Uterus (tissue), 4 donors: ENCODE results near the gene GTPBP2. TPM values are rescaled to one million over a fixed set of nuclear protein-coding genes. Genes with fewer than 3 reads are reported as not detected.

ENCODE experiments used
- DNase-seq, 2 donors: peaks; one replicate each; pipeline ENCODE4 v3.0.0-alpha.2; 2019 to 2020
- H3K27ac ChIP-seq, 2 donors: fragments of 200-600 bp; sonication (generic); 1 replicate in 1 of 2; 2 replicates in 1 of 2; pipeline ENCODE4 v1.5.1; 2016 to 2018
- H3K27me3 ChIP-seq, 2 donors: fragments of 200-600 bp; sonication (generic); one replicate each; pipeline ENCODE4 v1.5.1; 2018 to 2019; ENCODE audit warnings: control low read depth in 1 of 2
- H3K36me3 ChIP-seq, 2 donors: fragments of 200-600 bp; sonication (generic); one replicate each; pipeline ENCODE4 v1.5.1; 2019; ENCODE audit warnings: control low read depth in 1 of 2
- H3K4me1 ChIP-seq, 2 donors: fragments of 200-600 bp; sonication (generic); one replicate each; pipeline ENCODE4 v1.5.1; 2018 to 2019; ENCODE audit warnings: control low read depth in 1 of 2
- H3K4me3 ChIP-seq, 2 donors: fragments of 200-600 bp; sonication (generic); 1 replicate in 1 of 2; 2 replicates in 1 of 2; pipeline ENCODE4 v1.5.1; 2018 to 2019; ENCODE audit warnings: mild to moderate bottlenecking in 1 of 2
- H3K9me3 ChIP-seq, 2 donors: fragments of 200-600 bp; sonication (generic); one replicate each; pipeline ENCODE4 v1.5.1; 2019; ENCODE audit warnings: control low read depth in 1 of 2
- POLR2A ChIP-seq, 2 donors: fragments of 450-650 bp; IDR thresholded peaks; one replicate each; pipeline ENCODE4 v1.6.1; 2016; ENCODE audit warnings: antibody characterized with exemption in 2 of 2, mild to moderate bottlenecking in 1 of 2, moderate library complexity in 1 of 2
- intact Hi-C: fragments of 100-400 bp; cut with DNase I; formaldehyde crosslinking; loops from one replicate; pipeline ENCODE4 v1.15.1; 2023; ENCODE audit warnings: low total_unique reads
- total RNA-seq, 4 donors: library from RNA; depleted of rRNA in 3 of 4; stranded (reverse); fragments of >200 nt in 3 of 4; gene quantifications; one replicate each; pipeline versions ENCODE4 v1.1.0 to v1.2.4, GENCODE V29; 2014 to 2023
- TF ChIP-seq, protein P1 (sequence below), 4 experiments: fragments of 200-600 bp in 2 of 4; fragments of 450-650 bp in 2 of 4; sonication (generic) in 2 of 4; IDR thresholded peaks; one replicate each; pipeline ENCODE4 v1.5.1; 2016 to 2019; ENCODE audit warnings: antibody characterized with exemption in 4 of 4, mild to moderate bottlenecking in 2 of 4, moderate library complexity in 1 of 4
- donor health status: DM: yes; HTN: yes; CAD: no.

The GTPBP2 gene, protein sequence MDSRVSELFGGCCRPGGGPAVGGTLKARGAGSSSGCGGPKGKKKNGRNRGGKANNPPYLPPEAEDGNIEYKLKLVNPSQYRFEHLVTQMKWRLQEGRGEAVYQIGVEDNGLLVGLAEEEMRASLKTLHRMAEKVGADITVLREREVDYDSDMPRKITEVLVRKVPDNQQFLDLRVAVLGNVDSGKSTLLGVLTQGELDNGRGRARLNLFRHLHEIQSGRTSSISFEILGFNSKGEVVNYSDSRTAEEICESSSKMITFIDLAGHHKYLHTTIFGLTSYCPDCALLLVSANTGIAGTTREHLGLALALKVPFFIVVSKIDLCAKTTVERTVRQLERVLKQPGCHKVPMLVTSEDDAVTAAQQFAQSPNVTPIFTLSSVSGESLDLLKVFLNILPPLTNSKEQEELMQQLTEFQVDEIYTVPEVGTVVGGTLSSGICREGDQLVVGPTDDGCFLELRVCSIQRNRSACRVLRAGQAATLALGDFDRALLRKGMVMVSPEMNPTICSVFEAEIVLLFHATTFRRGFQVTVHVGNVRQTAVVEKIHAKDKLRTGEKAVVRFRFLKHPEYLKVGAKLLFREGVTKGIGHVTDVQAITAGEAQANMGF
- total RNA-seq, result 10 to 100 TPM; 17.9 to 67.6 (median 40.2) TPM

DNA sequence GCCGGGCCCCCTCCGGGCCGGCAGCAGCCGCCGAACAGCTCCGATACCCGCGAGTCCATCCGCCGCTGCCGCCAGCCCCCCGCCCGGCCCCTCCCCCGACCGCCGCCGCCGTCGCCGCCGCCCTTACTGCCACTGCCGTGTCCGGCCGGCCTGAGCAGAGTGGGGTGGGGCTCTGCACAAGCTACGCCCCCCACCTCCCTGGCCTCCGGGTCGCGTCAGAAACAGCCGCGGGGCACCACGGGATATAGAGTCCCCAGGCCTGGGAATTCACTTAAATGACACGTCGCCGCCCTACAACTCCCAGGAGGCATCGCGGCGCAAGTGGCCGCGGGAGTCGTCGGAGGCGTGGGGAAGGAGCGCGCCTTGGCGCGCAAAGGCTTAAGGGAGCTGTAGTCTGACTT is at the start of gene GTPBP2:
TSS of gene GTPBP2 (minus strand) at position 161 of the 401 bp plus-strand sequence. CDS start at position 59, 102 bp downstream.
- H3K9me3 ChIP-seq, result no peaks in the 10 kb centered on the region
- peaks cover 5 to 9% of the 10 kb centered on the region in 2 donors for H3K4me1 ChIP-seq
- intact Hi-C loops, result no loop called here
- no peaks in the 10 kb centered on the region for H3K27me3 ChIP-seq
- TF ChIP-seq POLR2A (IDR thresholded peaks at IDR 0.05), result peak; percentile 54 to 78
- TF ChIP-seq, protein P1, sequence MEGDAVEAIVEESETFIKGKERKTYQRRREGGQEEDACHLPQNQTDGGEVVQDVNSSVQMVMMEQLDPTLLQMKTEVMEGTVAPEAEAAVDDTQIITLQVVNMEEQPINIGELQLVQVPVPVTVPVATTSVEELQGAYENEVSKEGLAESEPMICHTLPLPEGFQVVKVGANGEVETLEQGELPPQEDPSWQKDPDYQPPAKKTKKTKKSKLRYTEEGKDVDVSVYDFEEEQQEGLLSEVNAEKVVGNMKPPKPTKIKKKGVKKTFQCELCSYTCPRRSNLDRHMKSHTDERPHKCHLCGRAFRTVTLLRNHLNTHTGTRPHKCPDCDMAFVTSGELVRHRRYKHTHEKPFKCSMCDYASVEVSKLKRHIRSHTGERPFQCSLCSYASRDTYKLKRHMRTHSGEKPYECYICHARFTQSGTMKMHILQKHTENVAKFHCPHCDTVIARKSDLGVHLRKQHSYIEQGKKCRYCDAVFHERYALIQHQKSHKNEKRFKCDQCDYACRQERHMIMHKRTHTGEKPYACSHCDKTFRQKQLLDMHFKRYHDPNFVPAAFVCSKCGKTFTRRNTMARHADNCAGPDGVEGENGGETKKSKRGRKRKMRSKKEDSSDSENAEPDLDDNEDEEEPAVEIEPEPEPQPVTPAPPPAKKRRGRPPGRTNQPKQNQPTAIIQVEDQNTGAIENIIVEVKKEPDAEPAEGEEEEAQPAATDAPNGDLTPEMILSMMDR (IDR thresholded peaks at IDR 0.05), result peak in 1 of 4 experiments; percentile 17
- H3K27ac ChIP-seq, result peak within 1 kb of the TSS; percentile 95 to 99
- H3K36me3 ChIP-seq, result no peaks in the 10 kb centered on the region
- DNase-seq, result peak; percentile 98 to 99
- peak within 1 kb of the TSS; percentile 96 to 97 for H3K4me3 ChIP-seq

DNA sequence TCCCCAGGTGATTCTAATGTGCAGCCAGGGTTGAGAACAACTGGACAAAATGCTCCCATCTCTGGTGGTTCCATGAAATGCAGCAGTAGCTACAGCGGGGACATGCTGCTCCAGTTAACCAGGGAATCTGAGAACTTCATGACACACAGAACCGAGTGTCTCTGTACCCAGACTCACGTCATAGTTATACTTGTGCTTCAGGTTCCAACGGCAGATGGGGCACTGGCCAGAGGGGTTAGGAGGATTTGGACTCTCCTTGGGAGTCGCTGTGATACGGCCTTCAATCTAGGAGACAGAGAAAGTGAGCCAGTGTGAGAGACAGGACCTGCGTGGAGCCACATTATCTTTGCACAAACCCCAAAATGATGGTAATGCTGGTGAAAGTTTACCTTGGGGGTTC is 49.3 kb upstream of the GTPBP2 start:
- intact Hi-C loops, result no loop called here
- H3K4me1 ChIP-seq, result peaks cover 0 to 4% of the 10 kb centered on the region in 2 donors
- no peak for DNase-seq
- no peak overlapping the region for H3K4me3 ChIP-seq
- no peaks in the 10 kb centered on the region for H3K36me3 ChIP-seq
- H3K9me3 ChIP-seq, result no peaks in the 10 kb centered on the region
- no peak for TF ChIP-seq POLR2A (IDR thresholded peaks at IDR 0.05)
- TF ChIP-seq, protein P1 (IDR thresholded peaks at IDR 0.05), result no peak
- H3K27ac ChIP-seq, result no peak overlapping the region
- H3K27me3 ChIP-seq, result no peaks in the 10 kb centered on the region

DNA sequence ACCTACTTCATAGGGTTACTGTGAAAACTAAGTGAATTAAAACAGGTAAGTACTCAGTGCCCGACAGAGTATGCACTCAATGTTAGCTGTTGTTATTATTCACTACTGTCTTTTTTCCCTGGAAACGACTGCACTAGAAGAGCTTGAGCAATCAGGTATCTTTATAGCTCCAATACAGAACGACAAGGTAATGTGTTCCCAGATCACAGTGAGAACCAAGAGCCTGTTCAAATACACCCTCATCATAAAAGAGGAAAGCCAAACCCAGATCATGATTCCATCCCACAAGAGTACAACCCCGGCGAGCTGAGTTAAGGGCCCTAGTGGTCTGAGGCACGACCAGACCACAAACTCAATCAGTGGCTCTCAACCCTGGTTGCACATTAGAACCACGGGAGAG is 48.7 kb upstream of the GTPBP2 start:
- no peak for DNase-seq
- TF ChIP-seq POLR2A (IDR thresholded peaks at IDR 0.05), result no peak
- TF ChIP-seq, protein P1 (IDR thresholded peaks at IDR 0.05), result no peak
- H3K9me3 ChIP-seq, result no peaks in the 10 kb centered on the region
- peaks cover 0 to 4% of the 10 kb centered on the region in 2 donors for H3K4me1 ChIP-seq
- intact Hi-C loops, result no loop called here
- no peaks in the 10 kb centered on the region for H3K36me3 ChIP-seq
- H3K27ac ChIP-seq, result no peak overlapping the region
- H3K4me3 ChIP-seq, result no peak overlapping the region
- H3K27me3 ChIP-seq, result no peaks in the 10 kb centered on the region

DNA sequence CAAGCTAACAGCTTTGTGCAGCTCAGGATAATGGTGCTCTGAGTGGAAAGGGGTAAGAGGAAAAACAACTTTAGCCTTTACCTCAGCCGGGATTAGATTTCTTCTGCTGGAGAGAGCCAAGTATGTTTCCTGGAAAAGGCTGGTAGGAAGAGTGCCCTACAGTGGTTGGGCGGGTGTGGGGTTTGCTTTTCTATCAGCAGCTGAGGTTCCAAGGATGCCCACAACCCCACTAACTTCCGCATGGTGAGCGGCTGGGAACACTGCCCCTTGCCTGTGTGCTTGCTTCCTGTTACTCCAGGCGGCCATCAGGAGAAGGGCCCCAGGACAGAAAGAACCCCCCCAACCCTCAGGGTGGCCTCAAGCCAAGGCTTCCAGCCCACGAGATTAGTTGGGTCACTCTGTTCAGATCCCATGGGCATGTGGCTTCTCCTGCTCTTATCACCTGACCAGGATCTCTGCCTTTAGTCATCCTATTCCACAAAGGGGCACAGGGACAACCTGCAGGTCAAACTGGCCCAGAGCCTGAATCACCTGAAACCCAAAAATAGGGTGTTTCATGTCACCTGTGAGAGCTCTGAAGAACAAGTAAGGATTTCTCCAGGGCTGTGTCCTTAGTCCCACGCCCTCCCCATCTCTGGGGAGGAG is 48.0 kb upstream of the GTPBP2 start:
- Histone ChIP-seq H3K4me3 (no peak overlapping the region), H3K36me3 (no peaks in the 10 kb centered on the region), H3K27ac (no peak overlapping the region), H3K9me3 (no peaks in the 10 kb centered on the region), H3K27me3 (no peaks in the 10 kb centered on the region), H3K4me1 (peaks cover 0 to 11% of the 10 kb centered on the region in 2 donors)
- DNase-seq, result no peak
- intact Hi-C loops, result no loop called here
- TF ChIP-seq, protein P1 (IDR thresholded peaks at IDR 0.05), result no peak

DNA sequence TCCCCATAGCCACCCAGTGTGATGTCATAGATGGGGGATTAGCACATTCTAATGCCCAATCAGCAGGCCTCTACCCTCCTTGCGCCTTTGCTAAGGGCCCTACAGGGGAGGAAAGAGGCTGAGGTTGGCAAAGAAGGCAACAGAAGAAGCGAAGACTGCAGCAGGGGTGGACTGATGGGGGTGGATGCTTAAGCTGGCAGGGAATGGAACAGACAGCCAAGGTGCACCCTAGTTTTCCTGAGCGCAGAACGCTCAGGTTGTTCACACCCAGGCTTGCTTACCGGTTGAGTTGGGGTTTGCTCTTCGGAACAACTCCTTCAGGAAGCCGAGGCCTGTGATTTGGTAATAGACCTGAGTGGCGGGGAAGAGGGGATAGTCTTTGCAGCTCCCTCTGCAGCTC is 45.9 kb upstream of the GTPBP2 start:
- Histone ChIP-seq H3K27ac (peak overlapping the region in 1 of 2 donors; percentile 8), H3K36me3 (no peaks in the 10 kb centered on the region), H3K27me3 (no peaks in the 10 kb centered on the region), H3K9me3 (no peaks in the 10 kb centered on the region), H3K4me1 (peaks cover 0 to 14% of the 10 kb centered on the region in 2 donors), H3K4me3 (no peak overlapping the region)
- DNase-seq, result no peak
- intact Hi-C loops, result no loop called here
- TF ChIP-seq POLR2A (IDR thresholded peaks at IDR 0.05), result no peak
- TF ChIP-seq, protein P1 (IDR thresholded peaks at IDR 0.05), result no peak
